NOMO-1 treated with dmso at 0.1 percent for 144 hours (cell line): ENCODE data around the gene WDFY2.

Experiments used
- DNase-seq: peaks from one replicate; lab custom pipeline; 2025; ENCODE audit not compliant: unreplicated experiment; lab: John Stamatoyannopoulos, UW

WDFY2 gene

GRCh38 chr13:51811920-51812451 lies 227.7 kb downstream of the WDFY2 start:
- no peak for DNase-seq

GRCh38 chr13:51814071-51814470 lies 229.8 kb downstream of the WDFY2 start:
- DNase-seq: no peak

GRCh38 chr13:51814825-51815650 lies 230.8 kb downstream of the WDFY2 start:
- peak; percentile 59 for DNase-seq

- no peak for DNase-seq
These were observed 231.6 kb downstream of the WDFY2 start for GRCh38 chr13:51815848-51816247.

- DNase-seq: no peak
These were observed 232.5 kb downstream of the WDFY2 start for GRCh38 chr13:51816604-51817249.
